ENCODE results near the gene INCENP. TPM values are rescaled to one million over a fixed set of nuclear protein-coding genes. Genes with fewer than 3 reads are reported as not detected.

The INCENP gene
- total and polyA plus RNA-seq, 10 donors, result 1.8 to 32.4 (median 22.7) TPM

DNA sequence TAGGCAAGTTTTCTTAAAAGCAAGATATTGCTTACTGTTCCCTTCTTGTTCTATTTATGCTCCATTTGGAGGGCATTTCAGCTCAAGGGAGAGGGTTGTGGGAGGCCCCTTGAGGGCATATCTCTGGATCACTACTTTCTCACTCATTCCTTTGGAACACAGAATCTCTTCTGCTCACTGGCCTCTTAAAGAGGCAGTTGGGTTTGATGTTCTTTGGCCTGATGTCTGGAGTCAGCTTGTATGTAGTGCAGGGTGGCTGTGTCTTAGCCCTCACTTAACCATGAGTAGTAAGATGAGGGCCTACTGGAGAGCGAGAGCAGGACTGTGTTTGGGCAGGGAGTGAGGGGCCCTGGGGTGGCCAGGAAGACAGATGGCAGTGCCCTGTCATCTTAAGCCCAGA lies 3.6 kb downstream of the INCENP start:
- peaks cover 0 to 47% (median 41%) of the 10 kb centered on the region in 6 donors for H3K36me3 ChIP-seq
- no peak for DNase-seq
- TF ChIP-seq POLR2AphosphoS5 (IDR thresholded peaks at IDR 0.05) (no peak), POLR2A (IDR thresholded peaks at IDR 0.05) (no peak)
- TF ChIP-seq, protein P1, sequence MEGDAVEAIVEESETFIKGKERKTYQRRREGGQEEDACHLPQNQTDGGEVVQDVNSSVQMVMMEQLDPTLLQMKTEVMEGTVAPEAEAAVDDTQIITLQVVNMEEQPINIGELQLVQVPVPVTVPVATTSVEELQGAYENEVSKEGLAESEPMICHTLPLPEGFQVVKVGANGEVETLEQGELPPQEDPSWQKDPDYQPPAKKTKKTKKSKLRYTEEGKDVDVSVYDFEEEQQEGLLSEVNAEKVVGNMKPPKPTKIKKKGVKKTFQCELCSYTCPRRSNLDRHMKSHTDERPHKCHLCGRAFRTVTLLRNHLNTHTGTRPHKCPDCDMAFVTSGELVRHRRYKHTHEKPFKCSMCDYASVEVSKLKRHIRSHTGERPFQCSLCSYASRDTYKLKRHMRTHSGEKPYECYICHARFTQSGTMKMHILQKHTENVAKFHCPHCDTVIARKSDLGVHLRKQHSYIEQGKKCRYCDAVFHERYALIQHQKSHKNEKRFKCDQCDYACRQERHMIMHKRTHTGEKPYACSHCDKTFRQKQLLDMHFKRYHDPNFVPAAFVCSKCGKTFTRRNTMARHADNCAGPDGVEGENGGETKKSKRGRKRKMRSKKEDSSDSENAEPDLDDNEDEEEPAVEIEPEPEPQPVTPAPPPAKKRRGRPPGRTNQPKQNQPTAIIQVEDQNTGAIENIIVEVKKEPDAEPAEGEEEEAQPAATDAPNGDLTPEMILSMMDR (IDR thresholded peaks at IDR 0.05 in 8 of 11, conservative IDR thresholded peaks at IDR 0.05 in 3 of 11), result no peak
- intact Hi-C loops (cut with DNase I; ENCODE audit: low total_unique reads), result no loop called here
- no peaks in the 10 kb centered on the region for H3K27me3 ChIP-seq (replicated peaks in 1 of 7)
- H3K4me1 ChIP-seq, result peaks cover 11 to 33% (median 24%) of the 10 kb centered on the region in 6 donors
- H3K9me3 ChIP-seq, result no peaks in the 10 kb centered on the region
- no peak overlapping the region for H3K27ac ChIP-seq
- no peak overlapping the region for H3K4me3 ChIP-seq
- WGBS, 5 donors, result 100% methylated on average over 1 of the region's 1 CpG

- peak; percentile 68 for DNase-seq
- H3K4me3 ChIP-seq, result no peak overlapping the region
- 88 to 95% (median 90%) methylated on average over 12 to 16 of the region's 16 CpGs for WGBS, 5 donors
- TF ChIP-seq, protein P1 (IDR thresholded peaks at IDR 0.05 in 8 of 11, conservative IDR thresholded peaks at IDR 0.05 in 3 of 11), result no peak
- intact Hi-C loops (cut with DNase I; ENCODE audit: low total_unique reads), result no loop called here
- no peaks in the 10 kb centered on the region for H3K9me3 ChIP-seq
- no peak overlapping the region for H3K27ac ChIP-seq
- H3K27me3 ChIP-seq (replicated peaks in 1 of 7), result no peaks in the 10 kb centered on the region
- H3K4me1 ChIP-seq, result peaks cover 10 to 31% (median 22%) of the 10 kb centered on the region in 6 donors
- H3K36me3 ChIP-seq, result peaks cover 0 to 55% (median 42%) of the 10 kb centered on the region in 6 donors
These were observed 4.3 kb downstream of the INCENP start for GRCh38 chr11:62127941-62128770.

DNA sequence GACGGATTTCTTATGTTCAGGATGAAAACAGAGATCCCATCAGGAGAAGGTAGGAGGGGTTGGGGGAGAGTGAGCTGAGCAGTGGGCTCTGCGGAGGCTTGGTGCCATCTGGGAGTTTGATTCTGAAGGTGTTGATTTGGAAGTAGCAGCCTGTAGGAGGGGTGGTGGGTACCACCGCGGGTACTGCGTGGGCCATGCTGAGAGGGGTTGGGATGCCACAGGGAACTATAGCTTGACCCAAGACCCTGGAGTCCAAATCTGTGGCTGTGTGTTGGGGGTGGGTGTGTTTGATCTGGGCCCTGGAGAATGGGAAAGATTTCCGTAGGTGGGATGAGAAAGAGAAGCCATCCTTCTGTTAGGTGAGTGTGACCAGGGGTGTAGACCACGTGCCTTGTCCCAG lies 5.0 kb downstream of the INCENP start:
- H3K9me3 ChIP-seq, result no peaks in the 10 kb centered on the region
- H3K4me3 ChIP-seq, result no peak overlapping the region
- TF ChIP-seq, protein P1 (IDR thresholded peaks at IDR 0.05 in 8 of 11, conservative IDR thresholded peaks at IDR 0.05 in 3 of 11), result no peak
- TF ChIP-seq POLR2AphosphoS5 (IDR thresholded peaks at IDR 0.05) (no peak), POLR2A (IDR thresholded peaks at IDR 0.05) (no peak)
- no peaks in the 10 kb centered on the region for H3K27me3 ChIP-seq (replicated peaks in 1 of 7)
- intact Hi-C loops (cut with DNase I; ENCODE audit: low total_unique reads), result no loop called here
- H3K27ac ChIP-seq, result no peak overlapping the region
- no peak for DNase-seq
- peaks cover 0 to 62% (median 46%) of the 10 kb centered on the region in 6 donors for H3K36me3 ChIP-seq
- H3K4me1 ChIP-seq, result peaks cover 7 to 33% (median 18%) of the 10 kb centered on the region in 6 donors
- 95 to 99% (median 97%) methylated on average over 7 of the region's 7 CpGs for WGBS, 5 donors

DNA sequence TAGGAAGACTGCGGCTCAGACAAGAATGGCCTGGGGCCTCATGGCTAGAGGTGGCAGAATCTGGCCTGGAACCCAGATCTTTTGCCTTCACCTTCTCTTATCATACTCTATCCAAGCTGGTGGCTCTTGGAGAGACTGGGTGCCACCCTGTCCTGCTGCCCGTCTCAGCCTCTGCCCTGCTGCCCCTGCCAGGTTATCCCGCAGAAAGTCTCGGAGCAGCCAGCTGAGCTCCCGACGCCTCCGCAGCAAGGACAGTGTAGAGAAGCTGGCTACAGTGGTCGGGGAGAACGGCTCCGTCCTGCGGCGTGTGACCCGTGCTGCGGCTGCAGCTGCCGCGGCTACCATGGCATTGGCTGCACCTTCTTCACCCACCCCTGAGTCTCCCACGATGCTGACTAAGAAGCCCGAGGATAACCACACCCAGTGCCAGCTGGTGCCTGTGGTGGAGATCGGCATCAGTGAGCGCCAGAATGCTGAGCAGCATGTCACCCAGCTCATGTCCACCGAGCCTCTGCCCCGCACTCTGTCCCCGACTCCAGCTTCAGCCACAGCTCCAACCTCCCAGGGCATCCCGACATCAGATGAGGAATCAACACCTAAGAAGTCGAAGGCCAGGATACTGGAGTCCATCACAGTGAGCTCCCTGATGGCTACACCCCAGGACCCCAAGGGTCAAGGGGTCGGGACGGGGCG lies 5.9 kb downstream of the INCENP start:
- Histone ChIP-seq H3K4me3 (no peak overlapping the region), H3K27me3 (replicated peaks in 1 of 7) (no peaks in the 10 kb centered on the region), H3K36me3 (peaks cover 0 to 67% (median 47%) of the 10 kb centered on the region in 6 donors), H3K27ac (no peak overlapping the region), H3K9me3 (no peaks in the 10 kb centered on the region), H3K4me1 (peaks cover 5 to 28% (median 12%) of the 10 kb centered on the region in 6 donors)
- WGBS, 5 donors, result 95 to 97% (median 96%) methylated on average over 14 to 28 of the region's 28 CpGs
- intact Hi-C loops (cut with DNase I; ENCODE audit: low total_unique reads), result no loop called here
- DNase-seq, result no peak
- TF ChIP-seq, protein P1 (IDR thresholded peaks at IDR 0.05 in 8 of 11, conservative IDR thresholded peaks at IDR 0.05 in 3 of 11), result no peak
- TF ChIP-seq POLR2AphosphoS5 (IDR thresholded peaks at IDR 0.05) (no peak), POLR2A (IDR thresholded peaks at IDR 0.05) (no peak)

Data from spleen (tissue), 11 donors.